ENCODE data around the gene TMEM175. TPM values are rescaled to one million over a fixed set of nuclear protein-coding genes. Genes with fewer than 3 reads are reported as not detected.
"Not testable (repeated sequence)": the region's sequence is repeated elsewhere in the genome, so short reads cannot be mapped to it uniquely, and the experiment has no call there.

TMEM175 gene
- total RNA-seq, 2 donors from 2014 or later: 15.3 to 16.4 TPM

GRCh38 chr4:912548-913279, 19.5 kb upstream of the TMEM175 start:
- DNase-seq (ENCODE audit: low spot score): peak; percentile 65
- intact Hi-C loops (cut with DNase I): no loop called here

GRCh38 chr4:913280-913618, 19.0 kb upstream of the TMEM175 start:
- DNase-seq (ENCODE audit: low spot score): peak; percentile 15
- intact Hi-C loops (cut with DNase I): no loop called here

GRCh38 chr4:914531-914930, 17.7 kb upstream of the TMEM175 start:
- intact Hi-C loops (cut with DNase I): no loop called here

GRCh38 chr4:915041-915474, 17.2 kb upstream of the TMEM175 start:
- intact Hi-C loops (cut with DNase I): no loop called here
- peak; percentile 70 for DNase-seq (ENCODE audit: low spot score)

More at GRCh38 chr4:914531-914930, 17.7 kb upstream of the TMEM175 start:
- no peak for DNase-seq (ENCODE audit: low spot score)

GRCh38 chr4:915595-915994, 16.7 kb upstream of the TMEM175 start:
- intact Hi-C loops (cut with DNase I): no loop called here
- DNase-seq (ENCODE audit: low spot score): peak; percentile 42

- intact Hi-C loops (cut with DNase I): no loop called here
- peak; percentile 40 for DNase-seq (ENCODE audit: low spot score)
Measured at GRCh38 chr4:917466-917865, 14.8 kb upstream of the TMEM175 start.

- DNase-seq (ENCODE audit: low spot score): no peak
- intact Hi-C loops (cut with DNase I): no loop called here
Measured at GRCh38 chr4:917992-918391, 14.3 kb upstream of the TMEM175 start.

- intact Hi-C loops (cut with DNase I): not testable (repeated sequence)
- DNase-seq (ENCODE audit: low spot score): peak; percentile 30
Measured at GRCh38 chr4:918591-918990, 13.7 kb upstream of the TMEM175 start.

- intact Hi-C loops (cut with DNase I): not testable (repeated sequence)
Measured at GRCh38 chr4:919004-919680, 13.1 kb upstream of the TMEM175 start.

GRCh38 chr4:921830-922331, 10.4 kb upstream of the TMEM175 start:
- intact Hi-C loops (cut with DNase I): no loop called here
- DNase-seq (ENCODE audit: low spot score): peak; percentile 64

More at GRCh38 chr4:919004-919680, 13.1 kb upstream of the TMEM175 start:
- peak; percentile 63 for DNase-seq (ENCODE audit: low spot score)

- intact Hi-C loops (cut with DNase I): no loop called here
- peak; percentile 72 for DNase-seq (ENCODE audit: low spot score)
Measured at GRCh38 chr4:924107-925096, 7.9 kb upstream of the TMEM175 start.

GRCh38 chr4:925171-925570, 7.1 kb upstream of the TMEM175 start:
- intact Hi-C loops (cut with DNase I): no loop called here
- peak; percentile 69 for DNase-seq (ENCODE audit: low spot score)

- DNase-seq (ENCODE audit: low spot score): peak; percentile 62
Measured at GRCh38 chr4:925771-926500, 6.3 kb upstream of the TMEM175 start.

GRCh38 chr4:926538-926937, 5.7 kb upstream of the TMEM175 start:
- intact Hi-C loops (cut with DNase I): no loop called here
- peak; percentile 15 for DNase-seq (ENCODE audit: low spot score)

More at GRCh38 chr4:925771-926500, 6.3 kb upstream of the TMEM175 start:
- intact Hi-C loops (cut with DNase I): no loop called here

- peak; percentile 34 for DNase-seq (ENCODE audit: low spot score)
- intact Hi-C loops (cut with DNase I): not testable (repeated sequence)
Measured at GRCh38 chr4:927566-927965, 4.7 kb upstream of the TMEM175 start.

GRCh38 chr4:929096-929765, 3.0 kb upstream of the TMEM175 start:
- peak; percentile 69 for DNase-seq (ENCODE audit: low spot score)
- intact Hi-C loops (cut with DNase I): no loop called here

- intact Hi-C loops (cut with DNase I): no loop called here
- peak; percentile 40 for DNase-seq (ENCODE audit: low spot score)
Measured at GRCh38 chr4:930028-930551, 2.2 kb upstream of the TMEM175 start.

GRCh38 chr4:930827-931193, 1.4 kb upstream of the TMEM175 start:
- intact Hi-C loops (cut with DNase I): no loop called here
- DNase-seq (ENCODE audit: low spot score): peak; percentile 29
